Subcutaneous abdominal adipose tissue (tissue), 5 donors: Measurements from ENCODE around the gene ABHD1.

ENCODE experiments used
- H3K27ac ChIP-seq: one replicate; pipeline ENCODE4 v1.7.0; 2013; ENCODE audit warnings: low read depth, mild to moderate bottlenecking, inconsistent platforms, low read length, moderate library complexity
- H3K27me3 ChIP-seq, 5 donors: one replicate each; pipeline ENCODE4 v1.7.0; 2013; ENCODE audit warnings: low read length in 5 of 5, inconsistent platforms in 1 of 5; ENCODE audit not compliant: control insufficient read depth in 5 of 5, insufficient read depth in 4 of 5
- H3K36me3 ChIP-seq, 5 donors: one replicate each; pipeline ENCODE4 v1.7.0; 2013; ENCODE audit warnings: low read length in 5 of 5; ENCODE audit not compliant: control insufficient read depth in 5 of 5, insufficient read depth in 5 of 5
- H3K4me1 ChIP-seq, 5 donors: one replicate each; pipeline ENCODE4 v1.7.0; 2013; ENCODE audit warnings: low read length in 5 of 5, mild to moderate bottlenecking in 3 of 5, moderate library complexity in 1 of 5; ENCODE audit not compliant: control insufficient read depth in 5 of 5, insufficient read depth in 5 of 5
- H3K4me3 ChIP-seq, 5 donors: one replicate each; pipeline ENCODE4 v1.7.0; 2013; ENCODE audit warnings: low read length in 5 of 5, low read depth in 1 of 5
- H3K9ac ChIP-seq, 5 donors: one replicate each; pipeline ENCODE4 v1.7.0; 2013; ENCODE audit warnings: low read length in 5 of 5, mild to moderate bottlenecking in 4 of 5, moderate library complexity in 3 of 5
- H3K9me3 ChIP-seq, 5 donors: one replicate each; pipeline ENCODE4 v1.7.0; 2013; ENCODE audit warnings: low read length in 5 of 5; ENCODE audit not compliant: control insufficient read depth in 5 of 5
- donor health status: healthy.
- donor health status: healthy.
- donor health status: healthy.
- donor health status: healthy.
- donor health status: healthy.

Gene ABHD1

DNA sequence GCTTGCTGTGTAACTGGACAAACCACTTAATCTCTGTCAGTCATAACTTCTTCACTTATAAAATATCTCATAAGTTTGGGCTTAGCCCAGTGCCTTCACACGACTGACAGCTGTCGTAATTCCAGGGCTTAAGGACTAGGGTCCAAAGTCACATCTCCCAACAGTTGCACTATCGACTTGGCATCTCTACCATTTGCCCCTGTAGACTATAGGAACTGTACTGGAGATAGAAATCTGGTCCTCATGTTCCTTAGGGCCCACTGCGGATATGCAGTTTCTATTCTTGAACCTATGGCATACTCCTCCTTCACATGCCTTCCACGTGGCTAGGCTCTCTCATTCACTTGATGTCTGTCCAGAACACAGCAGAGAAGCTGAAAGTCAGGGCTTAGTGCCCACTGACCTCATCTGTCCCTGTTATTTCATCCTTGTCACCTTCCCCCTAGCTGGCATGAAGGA is 2.7 kb downstream of the ABHD1 start:
- no peaks in the 10 kb centered on the region for H3K9me3 ChIP-seq
- no peaks in the 10 kb centered on the region for H3K27me3 ChIP-seq
- H3K9ac ChIP-seq = no peak overlapping the region
- no peak overlapping the region for H3K4me3 ChIP-seq
- peaks cover 0 to 25% (median 24%) of the 10 kb centered on the region in 5 donors for H3K36me3 ChIP-seq
- H3K27ac ChIP-seq = peak overlapping the region; percentile 69
- H3K4me1 ChIP-seq = peaks cover 4 to 24% (median 22%) of the 10 kb centered on the region in 5 donors

DNA sequence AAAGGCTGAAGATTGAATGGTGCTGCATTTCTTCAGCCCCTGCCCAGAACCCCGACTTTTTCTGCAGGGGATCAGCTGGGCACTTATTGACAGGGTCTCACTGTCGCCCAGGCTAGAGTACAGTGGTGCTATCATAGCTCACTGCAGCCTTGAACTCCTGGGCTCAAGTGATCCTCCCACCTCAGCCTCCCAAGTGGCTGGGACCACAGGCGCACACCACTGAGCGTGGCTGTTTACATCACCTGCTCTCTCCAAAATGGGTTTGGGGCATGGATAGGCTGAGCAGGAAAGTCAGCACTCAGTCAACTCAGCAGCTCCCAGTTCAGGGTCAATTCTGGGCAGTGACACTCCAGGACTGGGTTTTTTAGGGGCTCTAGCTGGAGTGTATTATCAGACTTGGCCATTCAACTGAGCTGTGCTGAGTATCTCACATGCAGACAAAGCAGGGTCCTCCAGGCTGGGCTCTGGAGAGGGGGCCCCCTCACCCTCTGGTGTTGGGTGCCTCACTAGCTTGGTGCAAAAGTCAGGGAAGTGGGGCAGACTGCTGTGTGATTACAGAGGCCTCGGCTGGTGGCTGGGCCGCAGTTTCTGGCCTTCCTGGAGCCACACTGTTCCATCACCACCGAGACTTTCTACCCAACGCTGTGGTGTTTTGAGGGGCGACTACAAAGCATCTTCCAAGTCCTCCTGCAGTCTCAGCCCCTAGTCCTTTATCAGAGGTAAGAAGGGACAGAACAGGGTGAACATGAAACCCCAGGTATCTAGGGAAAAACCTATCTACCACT is 4.5 kb downstream of the ABHD1 start:
- Histone ChIP-seq H3K4me1 (peaks cover 4 to 33% (median 29%) of the 10 kb centered on the region in 5 donors), H3K27me3 (no peaks in the 10 kb centered on the region)

DNA sequence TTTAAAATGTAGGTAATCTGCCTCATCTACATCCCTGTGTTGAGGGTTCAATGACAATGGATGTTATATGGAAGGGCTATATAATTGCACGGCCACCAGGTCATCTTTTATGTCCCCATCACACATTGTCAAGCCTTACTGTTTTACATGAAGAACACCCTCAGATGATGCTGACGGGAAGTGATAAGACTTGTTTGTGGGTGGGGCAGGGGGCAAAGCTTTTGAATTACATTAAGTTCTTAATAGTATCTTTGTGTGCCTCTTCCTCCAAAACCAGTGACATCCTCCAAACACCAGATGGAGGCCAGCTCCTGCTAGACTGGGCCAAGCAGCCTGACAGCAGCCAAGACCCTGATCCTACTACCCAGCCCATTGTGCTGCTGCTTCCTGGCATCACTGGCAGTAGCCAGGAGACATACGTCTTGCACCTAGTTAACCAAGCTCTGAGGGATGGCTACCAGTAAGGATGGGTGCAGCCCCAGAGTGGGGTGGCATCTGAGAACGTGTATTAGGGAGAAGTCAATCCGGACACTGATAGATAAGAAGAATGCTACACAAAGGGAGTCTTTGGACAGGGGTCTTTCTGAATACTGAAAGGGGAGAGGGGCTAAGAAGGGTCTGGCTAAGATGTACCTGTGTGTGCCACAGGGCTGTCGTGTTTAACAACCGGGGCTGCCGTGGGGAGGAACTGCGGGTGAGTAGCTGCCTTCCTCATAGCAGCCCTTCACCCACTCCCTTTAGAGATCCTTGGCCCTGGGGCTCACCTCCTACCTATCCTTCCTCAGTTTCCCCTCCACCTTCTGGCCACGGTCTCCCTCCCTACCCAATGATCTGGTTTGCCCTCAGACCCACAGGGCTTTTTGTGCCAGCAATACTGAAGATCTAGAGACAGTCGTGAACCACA is 5.3 kb downstream of the ABHD1 start:
- H3K4me1 ChIP-seq = peaks cover 2 to 33% (median 29%) of the 10 kb centered on the region in 5 donors
- no peak overlapping the region for H3K4me3 ChIP-seq
- H3K27me3 ChIP-seq = no peaks in the 10 kb centered on the region
- H3K27ac ChIP-seq = no peak overlapping the region
- H3K9me3 ChIP-seq = no peaks in the 10 kb centered on the region
- H3K36me3 ChIP-seq = peaks cover 0 to 42% (median 35%) of the 10 kb centered on the region in 5 donors
- peak overlapping the region in 1 of 5 donors; percentile 14 for H3K9ac ChIP-seq

More for the DNA sequence above, 4.5 kb downstream of the ABHD1 start:
- H3K9me3 ChIP-seq = no peaks in the 10 kb centered on the region
- H3K27ac ChIP-seq = no peak overlapping the region
- peak overlapping the region in 1 of 5 donors; percentile 14 for H3K9ac ChIP-seq
- H3K4me3 ChIP-seq = no peak overlapping the region
- H3K36me3 ChIP-seq = peaks cover 0 to 42% (median 35%) of the 10 kb centered on the region in 5 donors

DNA sequence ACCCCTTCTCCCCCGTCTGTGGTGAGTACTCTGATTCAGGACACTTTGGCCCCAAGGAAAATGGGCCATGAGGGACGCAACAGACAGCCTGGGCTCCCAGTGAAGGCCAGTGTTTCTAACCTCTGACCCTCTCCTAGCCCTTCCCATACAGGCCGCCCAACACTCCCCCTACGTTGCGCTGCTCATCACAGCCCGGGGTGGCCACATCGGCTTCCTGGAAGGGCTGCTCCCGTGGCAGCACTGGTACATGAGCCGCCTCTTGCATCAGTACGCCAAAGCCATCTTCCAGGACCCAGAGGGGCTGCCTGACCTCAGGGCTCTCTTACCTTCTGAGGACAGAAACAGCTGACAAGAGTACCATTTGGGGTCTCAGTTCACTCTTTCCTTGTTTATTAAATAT is 6.8 kb downstream of the ABHD1 start:
- Histone ChIP-seq H3K27ac (no peak overlapping the region), H3K4me3 (no peak overlapping the region), H3K9ac (no peak overlapping the region), H3K9me3 (no peaks in the 10 kb centered on the region), H3K27me3 (no peaks in the 10 kb centered on the region), H3K4me1 (peaks cover 2 to 32% (median 31%) of the 10 kb centered on the region in 5 donors), H3K36me3 (peaks cover 0 to 42% (median 35%) of the 10 kb centered on the region in 5 donors)

DNA sequence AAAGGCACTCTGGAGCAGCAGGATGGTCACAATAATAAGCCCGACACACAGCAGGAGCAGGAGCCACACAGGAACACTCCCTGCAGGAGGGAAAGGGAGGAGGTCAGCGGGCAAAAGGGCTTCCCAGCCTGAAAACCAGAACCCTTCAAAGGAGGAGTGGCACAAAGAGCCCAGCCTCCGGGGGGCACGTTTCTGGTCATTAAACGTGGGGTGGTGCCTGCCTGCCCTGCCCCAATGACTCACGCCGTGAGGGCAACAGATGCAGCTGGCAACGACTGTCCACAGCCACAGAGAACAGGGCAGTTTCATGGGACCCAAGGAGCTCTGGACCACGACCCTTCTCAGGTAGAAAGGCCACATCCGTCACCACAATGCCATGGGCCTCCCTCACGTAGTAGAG is 7.8 kb downstream of the ABHD1 start:
- Histone ChIP-seq H3K9ac (no peak overlapping the region), H3K27me3 (no peaks in the 10 kb centered on the region), H3K36me3 (peaks cover 0 to 42% (median 35%) of the 10 kb centered on the region in 5 donors), H3K27ac (no peak overlapping the region), H3K4me1 (peaks cover 0 to 27% (median 24%) of the 10 kb centered on the region in 5 donors), H3K9me3 (no peaks in the 10 kb centered on the region), H3K4me3 (no peak overlapping the region)

DNA sequence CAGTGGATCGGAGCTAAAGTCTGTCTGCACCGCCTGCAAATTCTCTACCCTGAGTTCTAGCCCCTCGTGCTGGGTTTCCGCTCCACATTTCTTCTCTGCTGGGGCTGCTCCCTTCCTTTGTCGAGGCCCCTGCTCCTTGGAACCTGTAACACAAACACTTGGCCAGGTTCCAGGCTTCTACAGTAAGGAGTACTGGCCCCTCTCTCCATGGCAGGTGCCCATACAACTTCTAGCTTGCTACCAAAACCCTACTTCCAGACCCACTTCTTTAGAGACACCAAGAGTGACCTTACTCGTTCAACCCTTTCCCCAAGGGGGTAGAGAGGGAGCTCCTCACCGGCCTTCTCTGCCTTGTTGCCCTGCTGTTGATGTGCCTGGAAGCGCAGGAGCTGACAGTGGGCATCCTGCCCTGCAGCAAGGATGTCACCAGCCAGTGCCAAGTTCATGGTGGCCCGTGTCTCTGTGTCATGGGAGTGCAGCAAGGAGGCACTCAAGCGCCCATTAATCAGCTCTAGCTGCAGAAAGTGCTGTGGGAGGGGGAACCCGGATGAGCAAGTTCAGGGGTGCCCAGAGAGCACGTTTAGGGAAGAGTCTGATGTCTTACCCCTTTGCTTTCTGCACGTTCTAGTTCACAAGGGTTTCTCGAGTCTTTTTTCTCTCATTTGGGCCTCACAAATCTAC is 9.7 kb downstream of the ABHD1 start:
- H3K36me3 ChIP-seq = peaks cover 0 to 42% (median 35%) of the 10 kb centered on the region in 5 donors
- H3K27me3 ChIP-seq = no peaks in the 10 kb centered on the region
- peak overlapping the region; percentile 80 to 93 (median 89) for H3K4me3 ChIP-seq
- H3K27ac ChIP-seq = peak overlapping the region; percentile 34
- H3K4me1 ChIP-seq = peaks cover 0 to 25% (median 23%) of the 10 kb centered on the region in 5 donors
- H3K9ac ChIP-seq = peak overlapping the region in 4 of 5 donors; percentile 89 to 96 (median 91)
- no peaks in the 10 kb centered on the region for H3K9me3 ChIP-seq

DNA sequence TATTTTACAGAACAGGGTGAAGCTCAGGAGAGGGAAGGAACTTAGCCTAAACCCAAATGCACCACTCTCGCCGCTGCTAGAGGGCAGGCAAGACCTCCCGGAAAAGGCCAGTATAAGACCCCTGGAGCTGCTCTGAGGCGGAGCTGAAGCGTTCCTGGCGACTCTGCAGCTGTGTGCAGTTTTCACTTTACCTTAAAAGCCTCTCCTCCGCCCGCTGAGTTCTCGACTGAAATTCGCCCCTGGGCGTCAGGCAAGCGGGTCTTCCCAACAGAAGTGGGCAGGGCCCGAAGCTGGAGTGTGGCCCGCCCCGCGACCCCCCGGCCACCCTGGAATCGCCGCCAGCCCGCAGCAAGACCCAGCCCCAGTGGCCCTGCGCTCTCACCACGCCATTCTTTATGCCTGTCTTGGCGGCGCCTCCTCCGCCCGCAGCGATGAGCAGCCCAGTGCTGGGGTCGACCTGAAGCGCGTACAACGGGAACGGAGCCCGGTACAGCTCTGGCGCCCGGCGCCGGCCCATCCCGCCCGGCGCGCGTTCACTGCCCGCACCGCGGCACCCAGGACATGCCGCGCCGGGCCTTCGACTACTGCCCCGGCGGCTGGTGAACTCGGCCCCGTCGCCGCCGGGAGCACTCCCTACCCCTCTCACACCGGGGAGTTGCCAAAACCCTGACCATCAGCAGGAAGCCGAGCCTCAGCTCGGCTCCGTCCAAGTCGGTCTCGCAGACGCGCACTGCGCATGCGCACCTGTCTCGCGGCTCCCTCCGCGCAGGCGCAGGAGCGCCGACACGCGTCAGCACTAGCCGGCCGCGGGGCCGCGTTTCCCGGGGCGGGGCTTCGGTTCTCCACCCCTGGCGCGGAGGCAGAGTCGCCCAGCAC is 10.5 kb downstream of the ABHD1 start, which contains the start of gene PREB:
TSS of gene PREB (minus strand) at position 732 of the 876 bp plus-strand sequence. CDS start at position 517, 215 bp downstream.
- H3K27me3 ChIP-seq = no peaks in the 10 kb centered on the region
- H3K9ac ChIP-seq = peak within 1 kb of the TSS; percentile 71 to 96 (median 90)
- H3K36me3 ChIP-seq = peaks cover 0 to 39% (median 33%) of the 10 kb centered on the region in 5 donors
- H3K4me1 ChIP-seq = peaks cover 0 to 25% (median 23%) of the 10 kb centered on the region in 5 donors
- peak within 1 kb of the TSS; percentile 83 for H3K27ac ChIP-seq
- H3K9me3 ChIP-seq = no peaks in the 10 kb centered on the region
- peak within 1 kb of the TSS; percentile 80 to 93 (median 89) for H3K4me3 ChIP-seq

DNA sequence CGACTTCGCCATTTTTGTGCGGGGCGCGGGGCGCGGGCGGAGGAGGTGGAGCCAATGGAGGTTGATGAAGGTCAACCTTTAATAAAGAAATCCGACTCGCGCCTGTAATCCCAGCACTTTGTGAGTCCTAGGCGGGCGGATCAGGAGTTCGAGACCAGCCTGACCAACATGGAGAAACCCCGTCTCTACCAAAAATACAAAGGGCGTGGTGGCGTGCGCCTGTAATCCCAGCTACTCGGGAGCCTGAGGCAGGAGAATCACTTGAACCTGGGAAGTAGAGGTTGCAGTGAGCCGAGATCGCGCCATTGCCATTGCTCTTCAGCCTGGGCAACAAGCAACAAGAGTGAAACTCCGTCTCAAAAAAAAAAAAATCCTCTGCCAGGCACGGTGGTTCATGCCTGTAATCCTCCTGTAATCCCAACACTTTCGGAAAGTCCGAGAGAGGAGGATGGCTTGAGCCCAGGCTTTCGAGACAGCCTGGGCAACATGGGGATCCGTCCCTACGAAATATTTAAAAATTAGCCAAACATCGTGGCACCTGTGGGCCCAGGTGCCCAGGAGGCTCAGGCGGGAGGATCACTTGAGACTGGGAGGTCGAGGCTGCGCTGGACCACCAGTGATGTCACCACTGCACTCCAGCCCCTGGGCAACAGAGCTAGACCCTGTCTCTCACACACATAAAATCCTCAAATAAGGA is 11.3 kb downstream of the ABHD1 start:
- Histone ChIP-seq H3K27ac (no peak overlapping the region), H3K4me1 (peaks cover 0 to 25% (median 23%) of the 10 kb centered on the region in 5 donors), H3K36me3 (peaks cover 0 to 31% (median 27%) of the 10 kb centered on the region in 5 donors), H3K9ac (no peak overlapping the region), H3K27me3 (no peaks in the 10 kb centered on the region), H3K9me3 (no peaks in the 10 kb centered on the region), H3K4me3 (peak overlapping the region in 4 of 5 donors; percentile 55 to 89 (median 73))
